D721Med (cell line): ENCODE results near the gene LSAMP.

ENCODE experiments used
- DNase-seq: peaks from one replicate; pipeline ENCODE4 v3.0.0; 2011; ENCODE audit warnings: low spot score; ENCODE audit not compliant: insufficient read length
- FAIRE-seq: peaks from 2 replicates; lab custom pipeline; 2011; peaks lifted over from hg19 to GRCh38; lab: Jason Lieb, UNC
- CTCF ChIP-seq: IDR thresholded peaks from 2 replicates; pipeline ENCODE4 v1.5.1; 2012; ENCODE audit warnings: mild to moderate bottlenecking, control low read depth; ENCODE audit not compliant: insufficient read depth; ENCODE audit errors: missing control alignments

LSAMP gene

GRCh38 chr3:116444819-116445310 is 422 bp downstream of the LSAMP start:
- FAIRE-seq (no peak), DNase-seq (no peak)
- TF ChIP-seq CTCF: no peak

DNA sequence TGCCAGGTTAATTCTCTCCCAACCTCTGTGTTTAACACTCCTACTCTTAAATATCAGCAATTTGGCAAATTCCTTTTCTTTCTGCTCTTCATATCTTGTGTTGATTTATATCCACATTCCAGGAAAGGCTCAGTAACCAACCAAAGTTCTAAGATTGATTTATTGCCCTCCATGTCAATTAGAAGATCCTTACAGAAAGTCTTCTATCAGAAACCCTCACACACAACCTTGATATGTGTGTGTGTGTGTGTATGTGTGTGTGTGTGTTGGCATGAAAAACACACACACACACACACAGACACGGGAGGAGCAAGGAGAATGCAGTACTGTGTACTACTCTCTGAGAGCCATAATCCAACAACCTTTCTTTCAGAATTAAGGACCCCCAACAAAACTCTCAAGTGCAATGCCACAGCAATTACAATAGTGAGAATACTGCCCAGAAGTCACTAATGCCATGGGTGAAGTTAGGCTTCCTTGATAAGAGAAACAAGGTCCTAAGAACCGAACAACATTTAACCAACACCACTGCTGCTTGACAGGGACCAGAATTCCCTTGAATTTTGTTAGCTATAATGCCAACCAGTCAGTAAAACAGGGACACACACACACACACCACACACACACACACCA is 1.1 kb downstream of the LSAMP start:
- FAIRE-seq (no peak), DNase-seq (no peak)
- no peak for TF ChIP-seq CTCF

DNA sequence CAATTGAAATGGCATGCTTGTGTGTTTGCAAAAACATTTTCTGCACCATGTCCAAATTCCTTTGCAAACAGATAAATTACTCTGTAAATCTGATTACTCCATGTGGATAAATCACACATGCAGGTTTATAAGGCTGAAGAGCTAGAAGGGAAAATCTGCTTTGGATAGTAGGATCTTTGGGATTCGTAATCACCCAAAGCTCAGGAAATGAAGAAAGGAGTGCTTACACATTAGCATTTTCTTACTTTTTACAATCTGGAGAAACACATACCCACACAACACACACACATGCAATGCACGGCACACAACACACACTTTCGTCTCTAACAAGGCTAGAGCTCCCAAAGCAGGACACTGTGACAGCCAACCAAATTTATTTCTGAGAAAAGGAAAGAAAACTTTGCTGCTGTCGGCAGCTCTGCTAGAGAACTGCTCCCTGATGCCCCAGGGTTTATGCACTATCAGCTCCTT is 2.1 kb downstream of the LSAMP start:
- DNase-seq (no peak), FAIRE-seq (no peak)
- TF ChIP-seq CTCF: no peak

GRCh38 chr3:116442331-116443021 is 2.8 kb downstream of the LSAMP start:
- TF ChIP-seq CTCF: no peak
- no peak for FAIRE-seq
- no peak for DNase-seq

- FAIRE-seq: no peak
- TF ChIP-seq CTCF: no peak
- no peak for DNase-seq
Measured at GRCh38 chr3:116441652-116442051, 3.6 kb downstream of the LSAMP start.

DNA sequence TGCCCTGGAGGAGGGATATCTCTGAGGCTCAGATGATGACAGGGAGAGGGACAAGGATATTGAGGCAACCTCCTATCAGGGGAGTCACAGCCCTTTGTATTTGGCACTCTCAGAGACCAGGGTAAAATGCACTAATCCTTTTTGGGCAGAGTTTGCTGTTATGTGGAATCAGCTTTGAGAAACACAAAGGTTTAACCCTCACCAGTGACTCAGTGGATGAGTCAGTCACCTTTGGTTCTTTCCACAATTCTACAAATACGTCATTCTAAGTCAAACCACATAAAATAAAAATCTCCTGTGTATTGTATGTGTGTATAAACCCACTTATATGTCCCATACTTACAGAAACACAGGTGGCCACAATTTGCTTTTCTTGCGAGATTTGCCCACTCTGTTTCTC is 5.1 kb downstream of the LSAMP start:
- no peak for TF ChIP-seq CTCF
- FAIRE-seq: no peak
- DNase-seq: no peak

GRCh38 chr3:116433552-116433951 is 11.7 kb downstream of the LSAMP start:
- DNase-seq (no peak), FAIRE-seq (no peak)
- no peak for TF ChIP-seq CTCF
